HL-60 (cell line): ENCODE data around the gene SLFN12L.
"Not testable (repeated sequence)": the region's sequence is repeated elsewhere in the genome, so short reads cannot be mapped to it uniquely, and the experiment has no call there.

ENCODE experiments used
- DNase-seq, 2 experiments: peaks; one replicate each; pipeline ENCODE4 v3.0.0-alpha.2; 2010 to 2020; ENCODE audit warnings: low read depth in 1 of 2, low spot score in 1 of 2
- H3K27ac ChIP-seq: fragments of 250-450 bp; sonication (Bioruptor Pico); replicated peaks from 2 replicates; pipeline ENCODE4 v1.5.1; 2020; ENCODE audit warnings: mild to moderate bottlenecking, moderate library complexity
- H3K27me3 ChIP-seq: fragments of 250-450 bp; sonication (Bioruptor Pico); 2 replicates; pipeline ENCODE4 v1.5.1; 2021; ENCODE audit warnings: mild to moderate bottlenecking, moderate library complexity; ENCODE audit not compliant: insufficient read depth, poor library complexity, severe bottlenecking
- H3K4me3 ChIP-seq: replicated peaks from 2 replicates; pipeline ENCODE4 v1.5.1; 2011; ENCODE audit warnings: mild to moderate bottlenecking, control low read depth, low read length; ENCODE audit not compliant: insufficient read depth
- GABPA ChIP-seq: IDR thresholded peaks from 2 replicates; pipeline ENCODE4 v1.6.1; 2012; ENCODE audit warnings: low read depth
- POLR2AphosphoS5 ChIP-seq: IDR thresholded peaks from 2 replicates; pipeline ENCODE4 v1.6.1; 2012; ENCODE audit warnings: low read depth
- SPI1 ChIP-seq: IDR thresholded peaks from 2 replicates; pipeline ENCODE4 v1.6.1; 2012; ENCODE audit warnings: low read depth, mild to moderate bottlenecking, borderline replicate concordance
- TF ChIP-seq, protein P1 (sequence below): IDR thresholded peaks from one replicate; pipeline ENCODE4 v1.5.1; 2011; ENCODE audit warnings: low read length, control low read depth, inconsistent platforms; ENCODE audit not compliant: insufficient read depth
- TF ChIP-seq, protein P2 (sequence below): IDR thresholded peaks from 2 replicates; pipeline ENCODE4 v1.6.1; 2012; ENCODE audit warnings: low read depth; ENCODE audit not compliant: insufficient replicate concordance

SLFN12L gene

DNA sequence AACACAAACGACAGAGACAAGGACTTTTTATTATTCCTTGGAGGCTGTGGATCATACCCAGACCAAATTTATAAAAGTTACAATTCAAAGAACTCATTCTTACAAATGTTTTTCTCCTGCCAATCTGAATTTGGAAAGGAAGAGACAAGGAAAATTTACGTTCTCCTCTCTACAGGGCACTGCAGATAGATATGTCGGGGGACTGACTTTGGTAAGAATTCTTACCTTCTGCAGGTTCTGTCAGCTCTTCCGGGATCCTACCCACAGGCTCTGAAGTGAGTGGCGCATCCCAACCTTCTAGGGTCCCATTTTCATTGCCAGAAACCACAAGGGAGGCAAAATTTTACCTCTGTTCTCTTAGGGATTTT lies 2.2 kb upstream of the SLFN12L start:
- Histone ChIP-seq H3K27me3 (no peaks in the 10 kb centered on the region), H3K27ac (no peak overlapping the region), H3K4me3 (no peak overlapping the region)
- TF ChIP-seq, protein P1, sequence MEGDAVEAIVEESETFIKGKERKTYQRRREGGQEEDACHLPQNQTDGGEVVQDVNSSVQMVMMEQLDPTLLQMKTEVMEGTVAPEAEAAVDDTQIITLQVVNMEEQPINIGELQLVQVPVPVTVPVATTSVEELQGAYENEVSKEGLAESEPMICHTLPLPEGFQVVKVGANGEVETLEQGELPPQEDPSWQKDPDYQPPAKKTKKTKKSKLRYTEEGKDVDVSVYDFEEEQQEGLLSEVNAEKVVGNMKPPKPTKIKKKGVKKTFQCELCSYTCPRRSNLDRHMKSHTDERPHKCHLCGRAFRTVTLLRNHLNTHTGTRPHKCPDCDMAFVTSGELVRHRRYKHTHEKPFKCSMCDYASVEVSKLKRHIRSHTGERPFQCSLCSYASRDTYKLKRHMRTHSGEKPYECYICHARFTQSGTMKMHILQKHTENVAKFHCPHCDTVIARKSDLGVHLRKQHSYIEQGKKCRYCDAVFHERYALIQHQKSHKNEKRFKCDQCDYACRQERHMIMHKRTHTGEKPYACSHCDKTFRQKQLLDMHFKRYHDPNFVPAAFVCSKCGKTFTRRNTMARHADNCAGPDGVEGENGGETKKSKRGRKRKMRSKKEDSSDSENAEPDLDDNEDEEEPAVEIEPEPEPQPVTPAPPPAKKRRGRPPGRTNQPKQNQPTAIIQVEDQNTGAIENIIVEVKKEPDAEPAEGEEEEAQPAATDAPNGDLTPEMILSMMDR: no peak
- TF ChIP-seq, protein P2, sequence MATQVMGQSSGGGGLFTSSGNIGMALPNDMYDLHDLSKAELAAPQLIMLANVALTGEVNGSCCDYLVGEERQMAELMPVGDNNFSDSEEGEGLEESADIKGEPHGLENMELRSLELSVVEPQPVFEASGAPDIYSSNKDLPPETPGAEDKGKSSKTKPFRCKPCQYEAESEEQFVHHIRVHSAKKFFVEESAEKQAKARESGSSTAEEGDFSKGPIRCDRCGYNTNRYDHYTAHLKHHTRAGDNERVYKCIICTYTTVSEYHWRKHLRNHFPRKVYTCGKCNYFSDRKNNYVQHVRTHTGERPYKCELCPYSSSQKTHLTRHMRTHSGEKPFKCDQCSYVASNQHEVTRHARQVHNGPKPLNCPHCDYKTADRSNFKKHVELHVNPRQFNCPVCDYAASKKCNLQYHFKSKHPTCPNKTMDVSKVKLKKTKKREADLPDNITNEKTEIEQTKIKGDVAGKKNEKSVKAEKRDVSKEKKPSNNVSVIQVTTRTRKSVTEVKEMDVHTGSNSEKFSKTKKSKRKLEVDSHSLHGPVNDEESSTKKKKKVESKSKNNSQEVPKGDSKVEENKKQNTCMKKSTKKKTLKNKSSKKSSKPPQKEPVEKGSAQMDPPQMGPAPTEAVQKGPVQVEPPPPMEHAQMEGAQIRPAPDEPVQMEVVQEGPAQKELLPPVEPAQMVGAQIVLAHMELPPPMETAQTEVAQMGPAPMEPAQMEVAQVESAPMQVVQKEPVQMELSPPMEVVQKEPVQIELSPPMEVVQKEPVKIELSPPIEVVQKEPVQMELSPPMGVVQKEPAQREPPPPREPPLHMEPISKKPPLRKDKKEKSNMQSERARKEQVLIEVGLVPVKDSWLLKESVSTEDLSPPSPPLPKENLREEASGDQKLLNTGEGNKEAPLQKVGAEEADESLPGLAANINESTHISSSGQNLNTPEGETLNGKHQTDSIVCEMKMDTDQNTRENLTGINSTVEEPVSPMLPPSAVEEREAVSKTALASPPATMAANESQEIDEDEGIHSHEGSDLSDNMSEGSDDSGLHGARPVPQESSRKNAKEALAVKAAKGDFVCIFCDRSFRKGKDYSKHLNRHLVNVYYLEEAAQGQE: no peak
- TF ChIP-seq POLR2AphosphoS5: no peak
- TF ChIP-seq SPI1: no peak
- no peak for TF ChIP-seq GABPA
- DNase-seq: no peak

DNA sequence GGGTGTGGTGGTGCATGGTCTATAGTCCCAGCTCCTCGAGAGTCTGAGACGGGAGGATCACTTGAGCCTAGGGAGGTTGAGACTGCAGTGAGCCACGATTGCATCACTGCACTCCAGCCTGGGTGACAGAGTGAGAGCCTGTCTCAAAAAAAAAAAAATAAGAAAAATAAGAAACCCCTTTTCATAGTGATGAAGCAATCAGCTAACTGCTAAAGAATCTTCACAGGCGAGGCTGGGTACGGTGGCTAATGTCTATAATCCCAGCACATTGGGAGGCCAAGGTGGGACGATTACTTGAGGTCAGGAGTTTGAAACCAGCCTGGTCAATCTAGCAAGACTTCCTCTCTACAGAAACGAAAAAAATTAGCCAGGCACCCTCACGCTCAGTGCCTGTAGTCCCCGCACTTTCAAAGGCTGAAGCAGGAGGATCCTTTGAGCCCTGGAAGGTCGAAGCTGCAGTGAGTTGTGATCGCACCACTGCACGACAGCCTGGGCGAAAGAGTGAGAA lies 760 bp downstream of the SLFN12L start:
- TF ChIP-seq POLR2AphosphoS5 (no peak), SPI1 (no peak), GABPA (no peak)
- TF ChIP-seq, protein P1: no peak
- TF ChIP-seq, protein P2: no peak
- H3K27ac ChIP-seq: no peak overlapping the region
- no peak for DNase-seq
- H3K27me3 ChIP-seq: no peaks in the 10 kb centered on the region
- H3K4me3 ChIP-seq: no peak overlapping the region

DNA sequence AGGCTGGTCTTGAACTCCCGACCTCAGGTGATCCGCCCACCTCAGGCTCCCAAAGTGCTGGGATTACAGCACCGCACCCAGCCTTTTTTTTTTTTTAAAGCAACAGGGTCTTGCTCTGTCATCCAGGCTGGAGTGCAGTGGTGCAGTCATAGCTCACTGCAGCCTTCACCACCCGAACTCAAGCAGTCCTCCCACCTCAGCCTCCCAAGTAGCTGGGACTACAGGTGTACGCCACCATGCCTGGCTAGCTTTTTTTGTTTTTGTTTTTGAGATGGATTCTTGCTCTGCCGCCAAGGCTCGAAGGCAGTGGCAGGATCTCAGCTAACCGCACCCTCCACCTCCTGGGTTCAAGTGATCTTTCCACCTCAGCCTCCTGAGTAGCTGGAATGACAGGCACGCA lies 2.1 kb downstream of the SLFN12L start:
- not testable (repeated sequence) for DNase-seq, H3K27ac ChIP-seq, H3K4me3 ChIP-seq, H3K27me3 ChIP-seq

GRCh38 chr17:35534576-35535093 lies 2.8 kb downstream of the SLFN12L start:
- H3K27me3 ChIP-seq: no peaks in the 10 kb centered on the region
- no peak overlapping the region for H3K27ac ChIP-seq
- TF ChIP-seq POLR2AphosphoS5: no peak
- TF ChIP-seq GABPA: no peak
- TF ChIP-seq SPI1: no peak
- TF ChIP-seq, protein P2: no peak
- TF ChIP-seq, protein P1: no peak

More at GRCh38 chr17:35534576-35535093, 2.8 kb downstream of the SLFN12L start:
- no peak overlapping the region for H3K4me3 ChIP-seq
- no peak for DNase-seq
